Sciatic nerve (tissue), 2 donors: Measurements from ENCODE around the gene CBY2. TPM values are rescaled to one million over a fixed set of nuclear protein-coding genes. Genes with fewer than 3 reads are reported as not detected.
"Not testable (repeated sequence)": the region's sequence is repeated elsewhere in the genome, so short reads cannot be mapped to it uniquely, and the experiment has no call there.

Experiments used
- ATAC-seq: fragments of 200-7000 bp; cut with Tn5 transposase; one replicate; pipeline ENCODE4 v1.9.1; 2020; ENCODE audit warnings: mild to moderate bottlenecking, moderate library complexity
- DNase-seq: peaks from one replicate; pipeline ENCODE4 v3.0.0-alpha.2; 2020; ENCODE audit warnings: low spot score
- intact Hi-C: fragments of 100-400 bp; cut with DNase I; formaldehyde crosslinking; loops from one replicate; pipeline ENCODE4 v1.14.2; 2022
- total RNA-seq: library from RNA; stranded (reverse); fragmentation: NEBNext Ultra II Directional; extraction: Animal tissue kit (Norgen Biotek cat#: 25700); gene quantifications from one replicate; pipeline ENCODE4 v1.2.1, GENCODE V29; 2021
- donor health status: DM: no; HTN: no; CAD: no.
- donor health status: DM: no; HTN: no; CAD: no.

CBY2 gene
- total RNA-seq, 1 donor from 2014 or later = not detected

GRCh38 chr13:45731455-45731854, 29.3 kb downstream of the CBY2 start:
- ATAC-seq (no peak), DNase-seq (no peak)
- intact Hi-C loops = no loop called here

GRCh38 chr13:45732916-45733315, 30.8 kb downstream of the CBY2 start:
- ATAC-seq (no peak), DNase-seq (no peak)
- intact Hi-C loops = no loop called here

- no peak for ATAC-seq
- no peak for DNase-seq
- intact Hi-C loops = no loop called here
Observed at GRCh38 chr13:45733361-45733760, 31.2 kb downstream of the CBY2 start.

GRCh38 chr13:45737571-45738017, 35.5 kb downstream of the CBY2 start:
- intact Hi-C loops = no loop called here
- ATAC-seq = no peak
- DNase-seq = no peak

GRCh38 chr13:45742985-45743384, 40.9 kb downstream of the CBY2 start:
- DNase-seq (no peak), ATAC-seq (no peak)
- intact Hi-C loops = no loop called here

GRCh38 chr13:45744979-45745378, 42.9 kb downstream of the CBY2 start:
- intact Hi-C loops = no loop called here
- DNase-seq (no peak), ATAC-seq (no peak)

- ATAC-seq (no peak), DNase-seq (no peak)
- intact Hi-C loops = no loop called here
Observed at GRCh38 chr13:45747071-45747470, 45.0 kb downstream of the CBY2 start.

GRCh38 chr13:45748941-45749759, 47.0 kb downstream of the CBY2 start:
- intact Hi-C loops = no loop called here
- DNase-seq = no peak
- no peak for ATAC-seq

GRCh38 chr13:45750566-45750965, 48.4 kb downstream of the CBY2 start:
- DNase-seq (no peak), ATAC-seq (no peak)
- intact Hi-C loops = no loop called here

GRCh38 chr13:45751885-45752284, 49.8 kb downstream of the CBY2 start:
- ATAC-seq = no peak
- intact Hi-C loops = no loop called here
- DNase-seq = no peak

GRCh38 chr13:45752510-45752909, 50.4 kb downstream of the CBY2 start:
- DNase-seq = no peak
- intact Hi-C loops = no loop called here

GRCh38 chr13:45756498-45756897, 54.4 kb downstream of the CBY2 start:
- not testable (repeated sequence) for DNase-seq, ATAC-seq

More at GRCh38 chr13:45752510-45752909, 50.4 kb downstream of the CBY2 start:
- ATAC-seq = no peak

GRCh38 chr13:45757589-45757988, 55.5 kb downstream of the CBY2 start:
- intact Hi-C loops, ATAC-seq: not testable (repeated sequence)

More at GRCh38 chr13:45756498-45756897, 54.4 kb downstream of the CBY2 start:
- intact Hi-C loops = not testable (repeated sequence)

GRCh38 chr13:45763419-45763818, 61.3 kb downstream of the CBY2 start:
- ATAC-seq = no peak
- intact Hi-C loops = no loop called here
- no peak for DNase-seq

More at GRCh38 chr13:45757589-45757988, 55.5 kb downstream of the CBY2 start:
- DNase-seq = not testable (repeated sequence)

Other genes starting within 250 kb of the CBY2 start
- gene COG3, start 237.4 kb upstream of the CBY2 start, total RNA-seq = 34.4 TPM
- gene ERICH6B, start 86.6 kb upstream of the CBY2 start, total RNA-seq = not detected
- gene SIAH3, start 149.4 kb downstream of the CBY2 start, total RNA-seq = not detected